Erythroblast (primary cell): ENCODE data around the gene AGAP1.

Source experiments
- GATA1 ChIP-seq: IDR thresholded peaks from 2 replicates; pipeline ENCODE4 v1.6.1; 2011; ENCODE audit warnings: low read depth, mild to moderate bottlenecking, control low read depth, low read length, moderate library complexity
- POLR2A ChIP-seq: IDR thresholded peaks from 2 replicates; pipeline ENCODE4 v1.6.1; 2011; ENCODE audit warnings: mild to moderate bottlenecking, low read length

DNA sequence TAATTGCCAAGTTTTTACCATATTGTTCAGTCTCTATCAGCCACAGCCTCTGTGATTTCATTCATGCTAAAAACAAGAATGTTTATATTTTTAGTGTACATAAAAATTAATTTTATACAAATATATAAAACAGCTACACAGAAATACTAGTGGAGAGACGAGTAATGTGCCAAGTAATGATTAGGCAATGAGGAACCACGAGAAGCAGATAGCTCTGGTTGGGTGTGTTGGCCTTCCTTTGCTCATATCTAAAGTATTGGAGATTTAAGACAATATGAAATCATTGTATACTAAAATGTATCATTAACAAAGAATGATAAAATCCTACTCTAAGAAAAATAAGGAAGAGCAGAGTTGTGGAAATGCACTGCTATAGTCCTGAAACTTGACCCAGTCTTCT is 326.7 kb downstream of the AGAP1 start:
- TF ChIP-seq POLR2A (no peak), GATA1 (no peak)
